ENCODE results near the gene ANKRD65. TPM values are rescaled to one million over a fixed set of nuclear protein-coding genes. Genes with fewer than 3 reads are reported as not detected.

Gene ANKRD65
- total RNA-seq, 1 experiment from 2014 or later: 14.7 TPM

- ChIA-PET CTCF (no interaction called here), POLR2A (ENCODE audit: unreplicated experiment) (no interaction called here)
- Histone ChIP-seq H2AFZ (no peak overlapping the region), H3K27ac (no peak overlapping the region), H3K4me3 (no peak overlapping the region), H3K9me2 (ENCODE audit: insufficient read depth) (no peaks in the 10 kb centered on the region), H3F3A (ENCODE audit: insufficient read depth, low read depth) (peaks cover 46% of the 10 kb centered on the region; the same call in 1 of the 2 replicates), H3K9me3 (ENCODE audit: insufficient read depth, low read depth) (no peaks in the 10 kb centered on the region), H3K79me2 (ENCODE audit: low read depth) (peaks cover 35% of the 10 kb centered on the region), H3K36me3 (ENCODE audit: low read depth) (peaks cover 60% of the 10 kb centered on the region), H3K27me3 (ENCODE audit: insufficient read depth, low read depth) (no peaks in the 10 kb centered on the region), H4K20me1 (ENCODE audit: insufficient read depth) (peaks cover 21% of the 10 kb centered on the region), H3K4me2 (no peak overlapping the region), H3K4me1 (replicated peaks; ENCODE audit: insufficient read depth) (peaks cover 10% of the 10 kb centered on the region)
- no TSS peak for BruUV-seq (replicated peaks)
- DNase-seq: no peak
- intact Hi-C loops (cut with micrococcal nuclease; ENCODE audit: unreplicated experiment): no loop called here
- TF ChIP-seq, protein P1, sequence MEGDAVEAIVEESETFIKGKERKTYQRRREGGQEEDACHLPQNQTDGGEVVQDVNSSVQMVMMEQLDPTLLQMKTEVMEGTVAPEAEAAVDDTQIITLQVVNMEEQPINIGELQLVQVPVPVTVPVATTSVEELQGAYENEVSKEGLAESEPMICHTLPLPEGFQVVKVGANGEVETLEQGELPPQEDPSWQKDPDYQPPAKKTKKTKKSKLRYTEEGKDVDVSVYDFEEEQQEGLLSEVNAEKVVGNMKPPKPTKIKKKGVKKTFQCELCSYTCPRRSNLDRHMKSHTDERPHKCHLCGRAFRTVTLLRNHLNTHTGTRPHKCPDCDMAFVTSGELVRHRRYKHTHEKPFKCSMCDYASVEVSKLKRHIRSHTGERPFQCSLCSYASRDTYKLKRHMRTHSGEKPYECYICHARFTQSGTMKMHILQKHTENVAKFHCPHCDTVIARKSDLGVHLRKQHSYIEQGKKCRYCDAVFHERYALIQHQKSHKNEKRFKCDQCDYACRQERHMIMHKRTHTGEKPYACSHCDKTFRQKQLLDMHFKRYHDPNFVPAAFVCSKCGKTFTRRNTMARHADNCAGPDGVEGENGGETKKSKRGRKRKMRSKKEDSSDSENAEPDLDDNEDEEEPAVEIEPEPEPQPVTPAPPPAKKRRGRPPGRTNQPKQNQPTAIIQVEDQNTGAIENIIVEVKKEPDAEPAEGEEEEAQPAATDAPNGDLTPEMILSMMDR (conservative IDR thresholded peaks at IDR 0.05): no peak
These were observed 28.1 kb downstream of the ANKRD65 start for GRCh38 chr1:1393014-1393413.

DNA sequence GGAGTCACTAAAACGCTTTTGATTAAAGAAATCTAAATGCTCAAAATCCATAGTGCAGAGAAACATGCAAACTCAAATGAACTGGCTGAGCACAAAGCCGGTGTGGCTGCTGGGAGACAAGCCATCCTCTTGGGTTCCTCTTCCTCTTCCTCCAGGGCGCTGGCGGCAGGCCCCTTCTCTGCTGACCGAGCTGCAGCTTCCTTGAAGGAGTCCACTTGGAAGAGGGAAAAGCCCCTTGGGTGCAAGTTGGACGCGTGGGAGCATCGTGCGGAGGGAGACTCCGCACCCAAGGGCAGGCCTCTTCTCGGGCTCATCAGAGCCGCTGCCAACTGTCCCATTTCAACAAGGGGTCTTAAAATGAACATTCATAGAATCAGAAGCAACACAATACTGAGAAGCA, 29.9 kb downstream of the ANKRD65 start:
- peaks cover 18% of the 10 kb centered on the region; the same call in 1 of the 2 replicates for H3K79me2 ChIP-seq (ENCODE audit: low read depth)
- POLR2A ChIA-PET (ENCODE audit: unreplicated experiment): no interaction called here
- no TSS peak for BruUV-seq (replicated peaks)

GRCh38 chr1:1390675-1391074, 30.4 kb downstream of the ANKRD65 start:
- Histone ChIP-seq H3K4me3 (no peak overlapping the region), H3K27ac (no peak overlapping the region), H4K20me1 (ENCODE audit: insufficient read depth) (peaks cover 18% of the 10 kb centered on the region), H2AFZ (no peak overlapping the region), H3K4me1 (replicated peaks; ENCODE audit: insufficient read depth) (no peaks in the 10 kb centered on the region), H3K9me2 (ENCODE audit: insufficient read depth) (no peaks in the 10 kb centered on the region), H3K79me2 (ENCODE audit: low read depth) (peaks cover 14% of the 10 kb centered on the region; the same call in 1 of the 2 replicates), H3K36me3 (ENCODE audit: low read depth) (peaks cover 52% of the 10 kb centered on the region), H3K9me3 (ENCODE audit: insufficient read depth, low read depth) (no peaks in the 10 kb centered on the region), H3F3A (ENCODE audit: insufficient read depth, low read depth) (peaks cover 33% of the 10 kb centered on the region; the same call in 1 of the 2 replicates), H3K27me3 (ENCODE audit: insufficient read depth, low read depth) (no peaks in the 10 kb centered on the region), H3K4me2 (no peak overlapping the region)
- CTCF ChIA-PET: no interaction called here
- no TSS peak for BruUV-seq (replicated peaks)
- POLR2A ChIA-PET (ENCODE audit: unreplicated experiment): no interaction called here
- TF ChIP-seq, protein P1 (conservative IDR thresholded peaks at IDR 0.05): no peak
- no peak for TF ChIP-seq EZH2 (IDR thresholded peaks at IDR 0.05; ENCODE audit: low read depth)
- intact Hi-C loops (cut with micrococcal nuclease; ENCODE audit: unreplicated experiment): no loop called here
- DNase-seq: no peak

More for the DNA sequence above, 29.9 kb downstream of the ANKRD65 start:
- intact Hi-C loops (cut with micrococcal nuclease; ENCODE audit: unreplicated experiment): no loop called here
- H3K27me3 ChIP-seq (ENCODE audit: insufficient read depth, low read depth): no peaks in the 10 kb centered on the region
- H3F3A ChIP-seq (ENCODE audit: insufficient read depth, low read depth): peaks cover 34% of the 10 kb centered on the region; the same call in 1 of the 2 replicates
- H3K4me1 ChIP-seq (replicated peaks; ENCODE audit: insufficient read depth): no peaks in the 10 kb centered on the region
- H4K20me1 ChIP-seq (ENCODE audit: insufficient read depth): peaks cover 20% of the 10 kb centered on the region
- TF ChIP-seq, protein P1 (conservative IDR thresholded peaks at IDR 0.05): no peak
- no peak for TF ChIP-seq EZH2 (IDR thresholded peaks at IDR 0.05; ENCODE audit: low read depth)
- H3K9me2 ChIP-seq (ENCODE audit: insufficient read depth): no peaks in the 10 kb centered on the region
- H3K36me3 ChIP-seq (ENCODE audit: low read depth): peaks cover 54% of the 10 kb centered on the region
- H3K4me3 ChIP-seq: no peak overlapping the region
- no peaks in the 10 kb centered on the region for H3K9me3 ChIP-seq (ENCODE audit: insufficient read depth, low read depth)
- H3K4me2 ChIP-seq: no peak overlapping the region
- DNase-seq: no peak
- H2AFZ ChIP-seq: no peak overlapping the region
- CTCF ChIA-PET: no interaction called here
- H3K27ac ChIP-seq: no peak overlapping the region

Data from PC-9 (cell line).